Measurements from ENCODE around the gene BABAM2. TPM values are rescaled to one million over a fixed set of nuclear protein-coding genes. Genes with fewer than 3 reads are reported as not detected.
"Not testable (repeated sequence)": the region's sequence is repeated elsewhere in the genome, so short reads cannot be mapped to it uniquely, and the experiment has no call there.

Gene BABAM2
- total RNA-seq, 4 donors from 2014 or later, result 33.2 to 70.3 (median 38.6) TPM

DNA sequence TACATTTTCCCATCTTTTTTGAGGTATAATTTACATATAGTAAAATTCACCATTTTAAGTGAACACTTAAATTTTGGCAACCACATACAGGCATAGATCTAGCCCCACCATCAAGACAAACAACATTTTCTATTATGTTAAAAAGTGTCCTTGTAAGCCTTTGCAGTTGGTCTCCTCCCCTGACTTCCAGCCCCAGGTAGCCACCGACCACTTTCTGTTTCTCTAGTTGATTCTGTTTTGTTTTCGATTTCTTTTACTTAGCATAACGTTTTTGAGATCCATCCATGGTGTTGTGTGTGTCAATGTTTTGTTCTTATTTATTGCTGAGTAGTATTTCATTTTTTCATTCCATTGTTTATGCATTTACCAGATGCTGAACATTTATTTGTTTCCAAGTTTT lies 366.7 kb downstream of the BABAM2 start:
- 95 to 96% methylated on average over 3 of the region's 3 CpGs for WGBS, 2 donors
- no peaks in the 10 kb centered on the region for H3K36me3 ChIP-seq
- no peaks in the 10 kb centered on the region for H3K27me3 ChIP-seq
- no peak for DNase-seq
- no peaks in the 10 kb centered on the region for H3K4me1 ChIP-seq
- TF ChIP-seq, protein P1, sequence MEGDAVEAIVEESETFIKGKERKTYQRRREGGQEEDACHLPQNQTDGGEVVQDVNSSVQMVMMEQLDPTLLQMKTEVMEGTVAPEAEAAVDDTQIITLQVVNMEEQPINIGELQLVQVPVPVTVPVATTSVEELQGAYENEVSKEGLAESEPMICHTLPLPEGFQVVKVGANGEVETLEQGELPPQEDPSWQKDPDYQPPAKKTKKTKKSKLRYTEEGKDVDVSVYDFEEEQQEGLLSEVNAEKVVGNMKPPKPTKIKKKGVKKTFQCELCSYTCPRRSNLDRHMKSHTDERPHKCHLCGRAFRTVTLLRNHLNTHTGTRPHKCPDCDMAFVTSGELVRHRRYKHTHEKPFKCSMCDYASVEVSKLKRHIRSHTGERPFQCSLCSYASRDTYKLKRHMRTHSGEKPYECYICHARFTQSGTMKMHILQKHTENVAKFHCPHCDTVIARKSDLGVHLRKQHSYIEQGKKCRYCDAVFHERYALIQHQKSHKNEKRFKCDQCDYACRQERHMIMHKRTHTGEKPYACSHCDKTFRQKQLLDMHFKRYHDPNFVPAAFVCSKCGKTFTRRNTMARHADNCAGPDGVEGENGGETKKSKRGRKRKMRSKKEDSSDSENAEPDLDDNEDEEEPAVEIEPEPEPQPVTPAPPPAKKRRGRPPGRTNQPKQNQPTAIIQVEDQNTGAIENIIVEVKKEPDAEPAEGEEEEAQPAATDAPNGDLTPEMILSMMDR (IDR thresholded peaks at IDR 0.05), result no peak
- no peak for TF ChIP-seq POLR2A (IDR thresholded peaks at IDR 0.05)
- intact Hi-C loops (cut with DNase I), result no loop called here
- H3K4me3 ChIP-seq (replicated peaks in 1 of 3), result no peak overlapping the region
- no peaks in the 10 kb centered on the region for H3K9me3 ChIP-seq
- no peak overlapping the region for H3K27ac ChIP-seq

DNA sequence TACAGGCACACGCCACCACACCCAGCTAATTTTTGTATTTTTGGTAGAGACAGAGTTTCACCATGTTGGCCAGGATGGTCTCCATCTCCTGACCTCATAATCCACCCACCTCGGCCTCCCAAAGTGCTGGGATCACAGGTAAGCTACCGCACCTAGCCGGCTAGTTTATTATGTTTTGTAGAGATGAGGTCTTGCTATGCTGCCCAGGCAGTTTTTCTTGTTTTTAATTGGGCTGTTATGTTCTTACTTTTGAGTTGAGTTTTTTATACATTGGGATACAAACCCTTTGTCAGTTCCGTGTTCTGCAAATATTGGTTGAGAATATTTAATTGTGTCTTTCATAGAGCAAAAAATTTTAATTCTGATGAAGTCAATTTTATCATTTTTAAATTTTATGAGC lies 368.7 kb downstream of the BABAM2 start:
- H3K27me3 ChIP-seq; H3K27ac ChIP-seq; H3K36me3 ChIP-seq; DNase-seq; H3K4me3 ChIP-seq (replicated peaks in 1 of 3); H3K4me1 ChIP-seq; H3K9me3 ChIP-seq; intact Hi-C loops (cut with DNase I): not testable (repeated sequence)
- 94 to 96% methylated on average over 5 of the region's 5 CpGs for WGBS, 2 donors

DNA sequence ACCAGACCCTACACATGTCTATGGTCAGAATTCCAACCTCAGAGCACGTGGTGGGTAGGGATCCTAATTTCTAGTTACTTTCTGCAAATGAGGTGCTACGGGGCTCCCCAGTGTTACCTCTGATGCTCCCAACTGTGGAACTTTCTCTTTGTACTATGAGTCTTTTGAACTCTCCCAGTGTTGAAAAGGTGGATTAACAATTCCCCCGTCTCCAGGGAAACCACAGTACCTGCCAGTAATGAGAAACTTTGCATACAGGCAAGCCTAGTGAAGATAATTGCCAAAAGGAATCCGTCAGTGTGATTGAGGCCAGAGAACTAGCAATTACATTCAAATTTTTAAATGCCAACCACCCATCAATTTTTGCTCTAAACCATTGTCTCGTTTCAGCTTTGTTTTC lies 373.2 kb downstream of the BABAM2 start:
- Histone ChIP-seq H3K36me3 (no peaks in the 10 kb centered on the region), H3K27ac (no peak overlapping the region), H3K27me3 (no peaks in the 10 kb centered on the region), H3K4me3 (replicated peaks in 1 of 3) (no peak overlapping the region), H3K9me3 (no peaks in the 10 kb centered on the region), H3K4me1 (no peaks in the 10 kb centered on the region)
- WGBS, 2 donors, result 93 to 98% methylated on average over 5 of the region's 5 CpGs
- intact Hi-C loops (cut with DNase I), result no loop called here
- DNase-seq, result no peak
- TF ChIP-seq, protein P1 (IDR thresholded peaks at IDR 0.05), result no peak
- TF ChIP-seq POLR2A (IDR thresholded peaks at IDR 0.05), result no peak

DNA sequence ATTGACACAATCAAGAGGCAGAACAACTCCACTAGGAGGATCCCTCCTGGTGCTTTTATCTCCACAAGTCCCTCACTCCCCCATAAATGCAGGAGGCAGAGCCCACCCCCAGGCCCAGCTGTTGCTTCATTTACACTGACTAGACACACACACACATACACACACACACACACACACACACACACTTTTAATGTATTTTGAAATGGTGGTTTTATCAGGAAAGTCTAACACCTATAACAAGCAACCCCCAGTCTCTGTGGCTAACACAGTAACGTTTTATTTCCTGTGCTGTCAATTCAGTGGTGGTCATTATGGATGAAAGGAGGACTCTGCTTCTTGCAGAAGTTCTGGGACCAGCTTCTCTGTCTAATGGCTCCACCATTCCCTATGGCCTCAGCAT lies 376.8 kb downstream of the BABAM2 start:
- H3K27ac ChIP-seq, result no peak overlapping the region
- 77 to 80% methylated on average over 1 of the region's 1 CpG for WGBS, 2 donors
- intact Hi-C loops (cut with DNase I), result no loop called here
- H3K4me1 ChIP-seq, result no peaks in the 10 kb centered on the region
- DNase-seq, result no peak
- H3K36me3 ChIP-seq, result no peaks in the 10 kb centered on the region
- no peaks in the 10 kb centered on the region for H3K27me3 ChIP-seq
- H3K9me3 ChIP-seq, result no peaks in the 10 kb centered on the region
- no peak for TF ChIP-seq POLR2A (IDR thresholded peaks at IDR 0.05)
- TF ChIP-seq, protein P1 (IDR thresholded peaks at IDR 0.05), result no peak
- H3K4me3 ChIP-seq (replicated peaks in 1 of 3), result no peak overlapping the region

DNA sequence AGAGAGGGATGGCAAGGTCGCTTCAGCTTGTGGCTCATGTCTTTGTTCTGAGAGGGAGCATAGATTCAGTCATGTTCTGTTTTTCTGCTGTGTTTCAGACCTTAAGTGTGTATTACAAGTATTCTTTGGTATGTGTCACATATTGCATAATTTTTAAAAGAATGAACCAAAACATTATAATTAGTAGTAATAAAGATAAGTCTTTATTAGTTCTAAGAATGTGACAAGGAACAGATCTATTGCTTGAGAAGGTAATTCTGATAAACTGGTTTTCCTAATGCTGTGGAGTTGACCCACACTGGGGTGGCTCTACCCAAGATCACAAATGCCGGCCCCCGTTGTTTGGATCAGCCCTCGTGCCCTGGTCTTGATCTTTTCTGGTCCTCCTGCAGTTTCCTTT lies 377.9 kb downstream of the BABAM2 start:
- TF ChIP-seq POLR2A (IDR thresholded peaks at IDR 0.05), result no peak
- TF ChIP-seq, protein P1 (IDR thresholded peaks at IDR 0.05), result no peak
- Histone ChIP-seq H3K27ac (no peak overlapping the region), H3K36me3 (no peaks in the 10 kb centered on the region), H3K4me3 (replicated peaks in 1 of 3) (no peak overlapping the region), H3K4me1 (no peaks in the 10 kb centered on the region), H3K9me3 (no peaks in the 10 kb centered on the region), H3K27me3 (no peaks in the 10 kb centered on the region)
- DNase-seq, result no peak
- intact Hi-C loops (cut with DNase I), result no loop called here
- 89 to 96% methylated on average over 4 of the region's 4 CpGs for WGBS, 2 donors

Data from thyroid gland (tissue), 4 donors.